ENCODE results near the gene FAU.

DNA sequence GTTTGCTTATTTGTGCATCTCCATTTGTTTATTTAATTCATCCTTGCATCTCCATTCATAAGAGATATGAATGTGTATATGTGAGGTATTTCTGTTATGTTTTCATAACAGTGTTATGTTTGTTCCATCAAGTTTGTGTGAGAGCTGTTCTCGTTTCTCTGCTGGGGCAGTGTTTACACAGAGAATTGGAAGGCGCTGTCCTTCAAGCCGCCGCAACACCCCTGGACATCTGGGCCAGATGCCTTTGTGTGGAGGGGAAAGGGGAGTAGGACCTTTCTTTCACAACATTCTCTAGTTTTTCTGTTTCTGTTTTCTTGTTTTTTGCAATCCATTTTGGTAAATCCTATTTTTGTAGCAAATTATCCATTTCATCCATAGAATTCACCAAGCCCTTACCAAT, 17.3 kb downstream of the FAU start:
- TF ChIP-seq POLR2A (IDR thresholded peaks at IDR 0.05; ENCODE audit: low read length) = no peak
- no peak for TF ChIP-seq NR3C1 (IDR thresholded peaks at IDR 0.05)
- TF ChIP-seq, protein P1, sequence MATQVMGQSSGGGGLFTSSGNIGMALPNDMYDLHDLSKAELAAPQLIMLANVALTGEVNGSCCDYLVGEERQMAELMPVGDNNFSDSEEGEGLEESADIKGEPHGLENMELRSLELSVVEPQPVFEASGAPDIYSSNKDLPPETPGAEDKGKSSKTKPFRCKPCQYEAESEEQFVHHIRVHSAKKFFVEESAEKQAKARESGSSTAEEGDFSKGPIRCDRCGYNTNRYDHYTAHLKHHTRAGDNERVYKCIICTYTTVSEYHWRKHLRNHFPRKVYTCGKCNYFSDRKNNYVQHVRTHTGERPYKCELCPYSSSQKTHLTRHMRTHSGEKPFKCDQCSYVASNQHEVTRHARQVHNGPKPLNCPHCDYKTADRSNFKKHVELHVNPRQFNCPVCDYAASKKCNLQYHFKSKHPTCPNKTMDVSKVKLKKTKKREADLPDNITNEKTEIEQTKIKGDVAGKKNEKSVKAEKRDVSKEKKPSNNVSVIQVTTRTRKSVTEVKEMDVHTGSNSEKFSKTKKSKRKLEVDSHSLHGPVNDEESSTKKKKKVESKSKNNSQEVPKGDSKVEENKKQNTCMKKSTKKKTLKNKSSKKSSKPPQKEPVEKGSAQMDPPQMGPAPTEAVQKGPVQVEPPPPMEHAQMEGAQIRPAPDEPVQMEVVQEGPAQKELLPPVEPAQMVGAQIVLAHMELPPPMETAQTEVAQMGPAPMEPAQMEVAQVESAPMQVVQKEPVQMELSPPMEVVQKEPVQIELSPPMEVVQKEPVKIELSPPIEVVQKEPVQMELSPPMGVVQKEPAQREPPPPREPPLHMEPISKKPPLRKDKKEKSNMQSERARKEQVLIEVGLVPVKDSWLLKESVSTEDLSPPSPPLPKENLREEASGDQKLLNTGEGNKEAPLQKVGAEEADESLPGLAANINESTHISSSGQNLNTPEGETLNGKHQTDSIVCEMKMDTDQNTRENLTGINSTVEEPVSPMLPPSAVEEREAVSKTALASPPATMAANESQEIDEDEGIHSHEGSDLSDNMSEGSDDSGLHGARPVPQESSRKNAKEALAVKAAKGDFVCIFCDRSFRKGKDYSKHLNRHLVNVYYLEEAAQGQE (IDR thresholded peaks at IDR 0.05) = no peak
- TF ChIP-seq, protein P2, sequence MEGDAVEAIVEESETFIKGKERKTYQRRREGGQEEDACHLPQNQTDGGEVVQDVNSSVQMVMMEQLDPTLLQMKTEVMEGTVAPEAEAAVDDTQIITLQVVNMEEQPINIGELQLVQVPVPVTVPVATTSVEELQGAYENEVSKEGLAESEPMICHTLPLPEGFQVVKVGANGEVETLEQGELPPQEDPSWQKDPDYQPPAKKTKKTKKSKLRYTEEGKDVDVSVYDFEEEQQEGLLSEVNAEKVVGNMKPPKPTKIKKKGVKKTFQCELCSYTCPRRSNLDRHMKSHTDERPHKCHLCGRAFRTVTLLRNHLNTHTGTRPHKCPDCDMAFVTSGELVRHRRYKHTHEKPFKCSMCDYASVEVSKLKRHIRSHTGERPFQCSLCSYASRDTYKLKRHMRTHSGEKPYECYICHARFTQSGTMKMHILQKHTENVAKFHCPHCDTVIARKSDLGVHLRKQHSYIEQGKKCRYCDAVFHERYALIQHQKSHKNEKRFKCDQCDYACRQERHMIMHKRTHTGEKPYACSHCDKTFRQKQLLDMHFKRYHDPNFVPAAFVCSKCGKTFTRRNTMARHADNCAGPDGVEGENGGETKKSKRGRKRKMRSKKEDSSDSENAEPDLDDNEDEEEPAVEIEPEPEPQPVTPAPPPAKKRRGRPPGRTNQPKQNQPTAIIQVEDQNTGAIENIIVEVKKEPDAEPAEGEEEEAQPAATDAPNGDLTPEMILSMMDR (IDR thresholded peaks at IDR 0.05) = no peak
- no peak for TF ChIP-seq HDAC2 (IDR thresholded peaks at IDR 0.05)
- no peak for TF ChIP-seq ZNF302 (CRISPR knock-in tag; IDR thresholded peaks at IDR 0.05)
- no peak for TF ChIP-seq MAFK (IDR thresholded peaks at IDR 0.05; ENCODE audit: partially characterized antibody)
- TF ChIP-seq CHD2 (IDR thresholded peaks at IDR 0.05; ENCODE audit: low read length, partially characterized antibody) = no peak

Data from A549 (cell line).